Mesendoderm (in vitro differentiated cells): ENCODE measurements around the gene LMBRD1.

Experiments used
- DNase-seq: peaks from one replicate; pipeline ENCODE4 v3.0.0; 2013
- H2AK5ac ChIP-seq: 2 replicates; pipeline ENCODE4 v1.6.1; 2013; ENCODE audit warnings: low read length, inconsistent platforms
- H2BK120ac ChIP-seq: 2 replicates; pipeline ENCODE4 v1.6.1; 2013; ENCODE audit warnings: low read depth, mild to moderate bottlenecking, low read length, moderate library complexity, mixed read lengths
- H2BK15ac ChIP-seq: replicated peaks from 2 replicates; pipeline ENCODE4 v1.6.1; 2013; ENCODE audit warnings: low read depth, mild to moderate bottlenecking, moderate library complexity
- H2BK5ac ChIP-seq: 2 replicates; pipeline ENCODE4 v1.6.1; 2013; ENCODE audit warnings: low read length, inconsistent platforms
- H3K18ac ChIP-seq: 2 replicates; pipeline ENCODE4 v1.6.1; 2013; ENCODE audit warnings: mild to moderate bottlenecking, low read length, mixed read lengths
- H3K23ac ChIP-seq: one replicate; pipeline ENCODE4 v1.6.1; 2013; ENCODE audit warnings: low read length
- H3K27ac ChIP-seq: 2 replicates; pipeline ENCODE4 v1.5.1; 2013; ENCODE audit warnings: low read depth, mild to moderate bottlenecking, inconsistent platforms, low read length, moderate library complexity
- H3K27me3 ChIP-seq: 2 replicates; pipeline ENCODE4 v1.6.1; 2013; ENCODE audit warnings: low read length, control low read depth, mild to moderate bottlenecking, inconsistent platforms; ENCODE audit not compliant: insufficient read depth, poor library complexity
- H3K36me3 ChIP-seq: 2 replicates; pipeline ENCODE4 v1.6.1; 2013; ENCODE audit warnings: low read length, inconsistent platforms; ENCODE audit not compliant: control insufficient read depth, insufficient read depth
- H3K4ac ChIP-seq: one replicate; pipeline ENCODE4 v1.6.1; 2013; ENCODE audit warnings: low read depth, mild to moderate bottlenecking, low read length, moderate library complexity
- H3K4me1 ChIP-seq: 2 replicates; pipeline ENCODE4 v1.6.1; 2013; ENCODE audit warnings: low read depth, low read length, inconsistent platforms; ENCODE audit not compliant: control insufficient read depth
- H3K4me2 ChIP-seq: 2 replicates; pipeline ENCODE4 v1.6.1; 2013; ENCODE audit warnings: low read length
- H3K4me3 ChIP-seq: 2 replicates; pipeline ENCODE4 v1.5.1; 2013; ENCODE audit warnings: mild to moderate bottlenecking, low read length
- H3K56ac ChIP-seq: one replicate; pipeline ENCODE4 v1.6.1; 2013; ENCODE audit warnings: low read length
- H3K79me1 ChIP-seq: 2 replicates; pipeline ENCODE4 v1.6.1; 2013; ENCODE audit warnings: low read length, inconsistent platforms
- H3K79me2 ChIP-seq: 2 replicates; pipeline ENCODE4 v1.6.1; 2013; ENCODE audit warnings: mild to moderate bottlenecking, low read length; ENCODE audit not compliant: control insufficient read depth, insufficient read depth
- H3K9ac ChIP-seq: 2 replicates; pipeline ENCODE4 v1.6.1; 2013; ENCODE audit warnings: low read length, inconsistent platforms
- H4K5ac ChIP-seq: one replicate; pipeline ENCODE4 v1.6.1; 2013; ENCODE audit warnings: low read length
- H4K8ac ChIP-seq: one replicate; pipeline ENCODE4 v1.6.1; 2013; ENCODE audit warnings: low read depth, mild to moderate bottlenecking, control low read depth, low read length, moderate library complexity
- WGBS: extraction: QIAGEN DNeasy Blood & Tissue Kit; methylation state at CpG from one replicate; pipeline ENCODE4 v1.1.7; 2013; ENCODE audit warnings: low lambda C conversion rate, missing lambda C conversion rate; ENCODE audit not compliant: insufficient coverage; ENCODE audit errors: extremely low coverage; 5-methylcytosine and 5-hydroxymethylcytosine counted together

Gene LMBRD1

DNA sequence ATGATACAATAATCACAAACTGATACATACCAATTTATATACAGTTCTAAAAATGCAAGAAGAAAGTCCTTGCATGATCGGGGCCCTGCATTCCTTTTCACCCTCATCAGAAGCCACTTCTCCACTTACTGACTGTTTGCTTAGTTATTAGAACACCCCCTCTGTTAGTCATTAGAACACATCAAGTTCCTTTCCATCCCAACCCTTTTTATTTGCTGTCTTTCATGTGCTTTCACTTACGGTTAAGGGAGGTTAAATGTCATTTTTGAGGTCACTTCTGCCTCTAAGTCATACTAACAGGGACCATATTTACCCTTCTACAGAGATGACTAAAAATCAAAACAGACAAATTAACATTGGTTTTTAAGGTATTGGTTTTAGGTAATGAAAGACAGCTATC is 149.1 kb downstream of the LMBRD1 start:
- Histone ChIP-seq H3K4me2 (no peak overlapping the region), H3K23ac (no peak overlapping the region), H3K27me3 (no peaks in the 10 kb centered on the region), H4K8ac (no peak overlapping the region), H3K27ac (no peak overlapping the region), H3K79me1 (no peaks in the 10 kb centered on the region), H2BK120ac (no peak overlapping the region), H3K36me3 (no peaks in the 10 kb centered on the region), H3K4me3 (no peak overlapping the region), H2BK5ac (no peak overlapping the region), H3K9ac (no peak overlapping the region), H4K5ac (no peak overlapping the region), H3K4me1 (no peaks in the 10 kb centered on the region), H3K79me2 (no peaks in the 10 kb centered on the region), H3K56ac (no peak overlapping the region), H2BK15ac (no peak overlapping the region), H3K18ac (no peak overlapping the region), H3K4ac (no peak overlapping the region), H2AK5ac (no peak overlapping the region)
- no peak for DNase-seq
- no CpG with 5 or more reads among the region's 2 CpGs for WGBS

DNA sequence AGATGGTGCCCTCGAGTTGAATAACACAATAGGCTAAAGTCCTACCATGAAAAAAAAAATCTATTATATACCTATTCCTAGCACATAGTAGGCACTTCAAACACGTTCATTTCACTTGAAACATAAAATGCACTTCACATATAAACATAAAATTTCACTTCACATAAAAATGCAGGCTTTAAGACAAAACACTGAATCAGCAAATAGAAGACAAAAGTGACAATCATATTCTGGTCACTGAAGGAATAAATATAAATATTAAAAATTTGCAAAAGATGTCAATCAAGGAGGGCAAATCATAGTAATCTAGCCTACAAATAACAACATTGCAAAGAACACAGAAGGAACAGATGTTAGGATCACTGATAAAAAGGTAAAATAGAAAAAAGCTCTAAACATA is 153.1 kb downstream of the LMBRD1 start:
- H3K36me3 ChIP-seq: no peaks in the 10 kb centered on the region
- no peak overlapping the region for H2AK5ac ChIP-seq
- no peak overlapping the region for H3K18ac ChIP-seq
- no peak overlapping the region for H3K23ac ChIP-seq
- H2BK5ac ChIP-seq: no peak overlapping the region
- H3K4me1 ChIP-seq: no peaks in the 10 kb centered on the region
- no peak overlapping the region for H3K56ac ChIP-seq
- no peak for DNase-seq
- no peak overlapping the region for H4K8ac ChIP-seq
- H4K5ac ChIP-seq: no peak overlapping the region
- no peak overlapping the region for H2BK120ac ChIP-seq
- no peak overlapping the region for H3K4me2 ChIP-seq
- H3K4me3 ChIP-seq: no peak overlapping the region
- no peak overlapping the region for H2BK15ac ChIP-seq
- no peaks in the 10 kb centered on the region for H3K79me2 ChIP-seq
- no peak overlapping the region for H3K27ac ChIP-seq
- H3K79me1 ChIP-seq: no peaks in the 10 kb centered on the region
- H3K27me3 ChIP-seq: no peaks in the 10 kb centered on the region
- no peak overlapping the region for H3K4ac ChIP-seq
- WGBS: no CpG with 5 or more reads among the region's 2 CpGs
- no peak overlapping the region for H3K9ac ChIP-seq

GRCh38 chr6:69632932-69633331 is 163.9 kb downstream of the LMBRD1 start:
- no peaks in the 10 kb centered on the region for H3K79me2 ChIP-seq
- no CpG with 5 or more reads among the region's 2 CpGs for WGBS
- DNase-seq: no peak
- H4K8ac ChIP-seq: no peak overlapping the region
- no peak overlapping the region for H2AK5ac ChIP-seq
- H3K4ac ChIP-seq: no peak overlapping the region
- H3K27me3 ChIP-seq: peaks cover 2% of the 10 kb centered on the region
- no peak overlapping the region for H3K18ac ChIP-seq
- H3K4me2 ChIP-seq: no peak overlapping the region
- no peaks in the 10 kb centered on the region for H3K4me1 ChIP-seq
- H3K23ac ChIP-seq: no peak overlapping the region
- no peak overlapping the region for H2BK120ac ChIP-seq
- no peak overlapping the region for H3K4me3 ChIP-seq
- H4K5ac ChIP-seq: no peak overlapping the region
- no peak overlapping the region for H3K9ac ChIP-seq
- no peak overlapping the region for H3K27ac ChIP-seq
- H3K36me3 ChIP-seq: no peaks in the 10 kb centered on the region
- no peak overlapping the region for H2BK5ac ChIP-seq
- no peak overlapping the region for H2BK15ac ChIP-seq
- no peaks in the 10 kb centered on the region for H3K79me1 ChIP-seq
- no peak overlapping the region for H3K56ac ChIP-seq

GRCh38 chr6:69631552-69632346 is 165.1 kb downstream of the LMBRD1 start:
- Histone ChIP-seq H3K4me3 (no peak overlapping the region), H2AK5ac (no peak overlapping the region)
- WGBS: no CpG with 5 or more reads among the region's 4 CpGs

DNA sequence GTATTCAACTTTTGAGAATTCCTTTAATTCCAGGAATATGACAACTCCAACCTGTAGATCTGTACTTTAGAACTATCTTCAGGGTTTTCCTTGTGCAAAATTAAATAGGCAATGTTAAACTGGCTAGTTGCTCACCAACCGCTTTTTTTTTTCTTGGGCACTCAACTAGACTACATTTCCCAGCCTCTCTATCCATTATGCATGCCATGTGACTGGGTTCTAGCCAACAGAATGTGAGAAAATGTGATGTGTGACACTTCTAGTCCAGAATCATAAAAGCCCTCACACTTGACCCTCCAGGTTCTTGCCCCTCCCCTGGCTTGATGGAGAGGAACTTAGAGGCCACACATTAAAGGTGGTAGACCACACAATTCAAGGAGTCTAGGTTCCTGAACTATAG is 166.0 kb downstream of the LMBRD1 start:
- Histone ChIP-seq H3K18ac (no peak overlapping the region), H3K27ac (no peak overlapping the region), H3K56ac (no peak overlapping the region), H3K79me1 (no peaks in the 10 kb centered on the region), H2BK5ac (no peak overlapping the region), H3K79me2 (no peaks in the 10 kb centered on the region), H3K4ac (no peak overlapping the region), H4K5ac (no peak overlapping the region), H3K4me3 (no peak overlapping the region), H2BK15ac (no peak overlapping the region), H3K4me1 (no peaks in the 10 kb centered on the region), H3K23ac (no peak overlapping the region), H3K27me3 (peaks cover 2% of the 10 kb centered on the region), H2BK120ac (no peak overlapping the region), H3K4me2 (no peak overlapping the region), H2AK5ac (no peak overlapping the region), H3K9ac (no peak overlapping the region), H3K36me3 (no peaks in the 10 kb centered on the region), H4K8ac (no peak overlapping the region)
- DNase-seq: no peak
- no CpG with 5 or more reads among the region's 1 CpG for WGBS

More at GRCh38 chr6:69631552-69632346, 165.1 kb downstream of the LMBRD1 start:
- H3K79me2 ChIP-seq: no peaks in the 10 kb centered on the region
- H3K56ac ChIP-seq: no peak overlapping the region
- H3K23ac ChIP-seq: no peak overlapping the region
- H3K36me3 ChIP-seq: no peaks in the 10 kb centered on the region
- peaks cover 2% of the 10 kb centered on the region for H3K27me3 ChIP-seq
- H4K8ac ChIP-seq: no peak overlapping the region
- H3K18ac ChIP-seq: no peak overlapping the region
- no peak for DNase-seq
- no peak overlapping the region for H2BK15ac ChIP-seq
- H3K4me1 ChIP-seq: no peaks in the 10 kb centered on the region
- no peak overlapping the region for H3K27ac ChIP-seq
- H2BK120ac ChIP-seq: no peak overlapping the region
- H2BK5ac ChIP-seq: no peak overlapping the region
- no peak overlapping the region for H3K4ac ChIP-seq
- H3K79me1 ChIP-seq: no peaks in the 10 kb centered on the region
- no peak overlapping the region for H4K5ac ChIP-seq
- no peak overlapping the region for H3K4me2 ChIP-seq
- no peak overlapping the region for H3K9ac ChIP-seq

GRCh38 chr6:69627625-69628024 is 169.2 kb downstream of the LMBRD1 start:
- Histone ChIP-seq H2BK120ac (no peak overlapping the region), H3K23ac (no peak overlapping the region), H3K9ac (no peak overlapping the region), H3K56ac (no peak overlapping the region), H3K27me3 (no peaks in the 10 kb centered on the region), H3K18ac (no peak overlapping the region), H2BK5ac (no peak overlapping the region), H3K4me3 (no peak overlapping the region), H3K27ac (no peak overlapping the region), H3K79me1 (no peaks in the 10 kb centered on the region), H4K8ac (no peak overlapping the region), H4K5ac (no peak overlapping the region), H3K79me2 (no peaks in the 10 kb centered on the region), H3K4me1 (no peaks in the 10 kb centered on the region), H3K36me3 (no peaks in the 10 kb centered on the region), H3K4me2 (no peak overlapping the region), H3K4ac (no peak overlapping the region), H2BK15ac (no peak overlapping the region), H2AK5ac (no peak overlapping the region)
- no peak for DNase-seq
- WGBS: no CpG with 5 or more reads among the region's 1 CpG
